Prostate gland (tissue), 2 donors: Measurements from ENCODE around the gene INPP5A. TPM values are rescaled to one million over a fixed set of nuclear protein-coding genes. Genes with fewer than 3 reads are reported as not detected.

Source experiments
- DNase-seq: peaks from one replicate; pipeline ENCODE4 v3.0.0-alpha.2; 2019; ENCODE audit warnings: low spot score
- H3K27ac ChIP-seq, 2 donors: fragments of 200-600 bp; sonication (generic); 2 replicates each; pipeline ENCODE4 v1.5.1; 2017 to 2019
- H3K27me3 ChIP-seq: fragments of 200-600 bp; sonication (generic); replicated peaks from 2 replicates; pipeline ENCODE4 v1.5.1; 2019; ENCODE audit not compliant: insufficient read depth
- H3K36me3 ChIP-seq, 2 donors: fragments of 200-600 bp; sonication (generic); 1 replicate in 1 of 2; 2 replicates in 1 of 2; pipeline versions ENCODE4 v1.5.1 to v1.8.1; 2017 to 2019
- H3K4me1 ChIP-seq: fragments of 200-600 bp; sonication (generic); replicated peaks from 2 replicates; pipeline ENCODE4 v1.5.1; 2019
- H3K4me3 ChIP-seq, 2 donors: fragments of 200-600 bp; sonication (generic); 2 replicates each; pipeline ENCODE4 v1.5.1; 2017 to 2019
- H3K9me3 ChIP-seq: fragments of 200-600 bp; sonication (generic); 2 replicates; pipeline ENCODE4 v1.5.1; 2017
- CTCF ChIP-seq, 4 experiments: fragments of 200-600 bp in 2 of 4; fragments of 450-650 bp in 2 of 4; sonication (generic) in 2 of 4; IDR thresholded peaks; 1 replicate in 3 of 4; 2 replicates in 1 of 4; pipeline ENCODE4 v1.5.1; 2016 to 2019; ENCODE audit warnings: antibody characterized with exemption in 4 of 4, mild to moderate bottlenecking in 2 of 4, moderate library complexity in 2 of 4
- POLR2A ChIP-seq: fragments of 450-650 bp; IDR thresholded peaks from one replicate; pipeline ENCODE4 v1.6.1; 2016; ENCODE audit warnings: antibody characterized with exemption, mild to moderate bottlenecking
- POLR2AphosphoS5 ChIP-seq: sonication (generic); formaldehyde crosslinking; IDR thresholded peaks from one replicate; pipeline ENCODE4 v1.6.1; 2017; ENCODE audit warnings: antibody characterized with exemption
- WGBS: methylation state at CpG from one replicate; pipeline ENCODE4 v1.1.5; 2018; 5-methylcytosine and 5-hydroxymethylcytosine counted together
- intact Hi-C: fragments of 100-400 bp; cut with DNase I; formaldehyde crosslinking; loops from one replicate; pipeline ENCODE4 v1.14.2; 2022
- total RNA-seq, 2 donors: library from RNA; depleted of rRNA; stranded (reverse); fragments of >200 nt; gene quantifications; one replicate each; pipeline ENCODE4 v1.1.0, GENCODE V29; 2016

The INPP5A gene
- total RNA-seq, 2 donors from 2014 or later = 49.5 to 83.3 TPM

- Histone ChIP-seq H3K9me3 (no peaks in the 10 kb centered on the region), H3K27me3 (no peaks in the 10 kb centered on the region), H3K27ac (no peak overlapping the region), H3K4me1 (peaks cover 4% of the 10 kb centered on the region), H3K36me3 (no peaks in the 10 kb centered on the region), H3K4me3 (no peak overlapping the region)
- intact Hi-C loops = no loop called here
- WGBS = 91% methylated on average over 23 of the region's 23 CpGs
- TF ChIP-seq POLR2A = no peak
- no peak for TF ChIP-seq CTCF (IDR thresholded peaks at IDR 0.05)
- TF ChIP-seq POLR2AphosphoS5 = no peak
- no peak for DNase-seq
These were observed 137.6 kb downstream of the INPP5A start for GRCh38 chr10:132675031-132675740.

- 70% methylated on average over 17 of the region's 17 CpGs for WGBS
- DNase-seq = no peak
- Histone ChIP-seq H3K36me3 (no peaks in the 10 kb centered on the region), H3K4me3 (no peak overlapping the region), H3K9me3 (no peaks in the 10 kb centered on the region), H3K27me3 (no peaks in the 10 kb centered on the region), H3K4me1 (peaks cover 4% of the 10 kb centered on the region), H3K27ac (peak overlapping the region in 1 of 2 donors; percentile 27)
- TF ChIP-seq POLR2AphosphoS5 = peak; percentile 25
- TF ChIP-seq POLR2A = no peak
- TF ChIP-seq CTCF (IDR thresholded peaks at IDR 0.05) = no peak
- intact Hi-C loops = no loop called here
These were observed 138.8 kb downstream of the INPP5A start for GRCh38 chr10:132676193-132676891.

GRCh38 chr10:132677096-132677472, 139.5 kb downstream of the INPP5A start:
- no peaks in the 10 kb centered on the region for H3K36me3 ChIP-seq
- peak overlapping the region in 1 of 2 donors; percentile 27 for H3K27ac ChIP-seq
- TF ChIP-seq CTCF (IDR thresholded peaks at IDR 0.05) = no peak
- no peak for TF ChIP-seq POLR2A
- no peak for TF ChIP-seq POLR2AphosphoS5
- no peaks in the 10 kb centered on the region for H3K27me3 ChIP-seq
- DNase-seq = no peak
- H3K4me1 ChIP-seq = peaks cover 4% of the 10 kb centered on the region
- H3K4me3 ChIP-seq = no peak overlapping the region
- intact Hi-C loops = no loop called here
- 77% methylated on average over 4 of the region's 4 CpGs for WGBS
- H3K9me3 ChIP-seq = no peaks in the 10 kb centered on the region

- H3K27me3 ChIP-seq = no peaks in the 10 kb centered on the region
- 85% methylated on average over 36 of the region's 36 CpGs for WGBS
These were observed 140.1 kb downstream of the INPP5A start for GRCh38 chr10:132677473-132678227.

More at GRCh38 chr10:132677473-132678227, 140.1 kb downstream of the INPP5A start:
- Histone ChIP-seq H3K4me1 (peaks cover 4% of the 10 kb centered on the region), H3K27ac (peak overlapping the region in 1 of 2 donors; percentile 75), H3K4me3 (no peak overlapping the region), H3K9me3 (no peaks in the 10 kb centered on the region), H3K36me3 (no peaks in the 10 kb centered on the region)
- no peak for DNase-seq
- TF ChIP-seq POLR2AphosphoS5 (no peak), CTCF (IDR thresholded peaks at IDR 0.05) (no peak), POLR2A (no peak)
- intact Hi-C loops = no loop called here
